GM19239 (cell line): Measurements from ENCODE around the gene SEPSECS.

Source experiments
- DNase-seq: peaks from one replicate; pipeline ENCODE4 v3.0.0; 2011; ENCODE audit warnings: low spot score; ENCODE audit not compliant: insufficient read length
- FAIRE-seq: peaks from 2 replicates; lab custom pipeline; 2011; peaks lifted over from hg19 to GRCh38; lab: Jason Lieb, UNC

SEPSECS gene

DNA sequence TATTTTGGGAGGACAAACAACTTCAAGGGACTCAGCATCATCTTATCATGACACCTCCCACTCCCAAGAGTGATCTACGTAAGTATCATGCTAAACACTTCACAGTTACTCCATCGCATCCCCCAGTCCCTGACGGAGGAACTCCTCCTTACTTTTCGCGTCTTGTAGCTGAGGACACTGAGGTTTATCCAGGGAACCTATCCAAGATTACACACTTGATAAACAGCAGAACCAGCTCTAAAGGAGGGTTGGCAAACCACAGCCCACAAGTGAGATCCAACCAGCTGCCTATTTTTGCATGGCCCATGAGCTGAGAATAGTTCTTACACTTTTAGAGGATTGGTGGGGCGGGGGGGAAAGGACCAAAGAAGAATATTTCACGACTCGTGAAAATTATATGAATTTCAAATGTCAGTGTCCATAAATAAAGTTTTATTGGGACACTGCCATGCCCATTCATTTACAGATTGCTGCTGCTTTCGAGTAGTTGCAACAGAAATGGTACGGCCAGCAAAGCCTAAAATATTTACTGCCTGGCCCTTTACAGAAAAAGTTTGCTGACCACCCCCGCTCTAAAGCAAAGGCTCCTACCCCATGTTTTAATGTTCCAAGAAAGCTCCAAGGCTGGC is 47.8 kb downstream of the SEPSECS start:
- FAIRE-seq, result no peak
- no peak for DNase-seq

DNA sequence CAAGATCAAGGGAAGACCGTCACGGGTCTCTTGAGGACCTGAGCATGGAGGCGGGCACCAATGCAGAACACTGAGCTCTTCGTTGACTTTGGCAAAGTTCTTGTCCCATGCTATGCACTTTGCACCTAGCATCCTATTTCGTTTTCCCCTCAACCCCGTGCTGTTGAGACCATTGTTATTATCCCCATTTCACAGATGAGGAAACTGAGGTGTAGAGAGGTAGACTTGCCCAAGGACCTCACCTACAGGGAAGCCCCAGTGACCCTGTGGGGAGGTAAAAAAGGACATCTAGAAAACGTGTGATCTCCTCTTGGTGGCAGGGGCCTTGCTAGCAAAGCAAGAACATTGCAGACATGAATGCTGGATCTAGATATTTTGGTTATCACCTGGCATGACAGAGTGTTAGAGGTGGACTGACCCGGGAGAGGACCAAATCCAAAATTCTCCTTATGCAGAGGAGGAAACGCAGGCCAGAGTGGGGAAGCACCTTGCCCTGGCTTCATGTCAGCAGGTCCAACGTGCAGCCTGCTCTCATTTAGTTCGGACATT is 48.5 kb downstream of the SEPSECS start:
- DNase-seq, result no peak
- FAIRE-seq, result no peak

DNA sequence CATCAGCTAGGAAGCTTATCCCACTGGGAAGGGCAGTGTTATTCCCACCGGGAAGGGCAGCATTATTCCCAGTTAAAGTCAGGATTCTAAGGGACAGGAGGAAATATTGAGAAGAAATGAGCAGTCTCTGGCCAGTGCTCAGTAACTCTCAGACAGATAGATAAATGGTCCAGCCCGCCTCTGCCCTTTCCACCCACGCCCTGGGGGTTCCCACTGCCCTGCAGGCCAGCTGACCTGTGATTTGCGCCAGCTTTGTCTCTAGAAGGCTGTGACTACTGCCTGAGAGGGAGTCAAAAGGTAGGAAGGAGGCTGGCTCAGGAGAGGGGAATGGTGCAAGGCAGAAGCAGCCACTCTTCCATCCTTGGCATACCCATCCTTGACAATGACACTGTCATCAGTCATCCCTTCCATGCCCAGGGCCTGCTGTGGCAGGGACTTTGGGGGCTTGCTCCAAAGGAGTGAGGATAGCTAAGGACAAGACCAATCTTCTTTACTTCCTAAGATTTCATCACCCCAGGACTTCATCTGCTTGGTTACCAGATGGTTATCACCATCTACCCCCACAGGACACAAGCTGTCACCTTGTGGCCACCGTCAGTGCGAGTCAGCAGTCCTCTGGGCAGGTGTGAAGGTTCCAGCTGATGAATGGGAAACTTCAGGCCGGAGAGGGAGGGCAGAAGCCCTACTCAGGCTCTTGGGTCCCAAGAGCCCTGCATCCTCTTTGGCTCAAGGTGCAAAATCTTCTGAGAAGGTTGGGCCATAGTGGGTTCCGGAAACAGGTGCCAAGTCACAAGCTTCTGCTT is 49.5 kb downstream of the SEPSECS start:
- no peak for FAIRE-seq
- DNase-seq, result no peak

- FAIRE-seq, result no peak
Observed at GRCh38 chr4:25109511-25109910, 50.7 kb downstream of the SEPSECS start.

DNA sequence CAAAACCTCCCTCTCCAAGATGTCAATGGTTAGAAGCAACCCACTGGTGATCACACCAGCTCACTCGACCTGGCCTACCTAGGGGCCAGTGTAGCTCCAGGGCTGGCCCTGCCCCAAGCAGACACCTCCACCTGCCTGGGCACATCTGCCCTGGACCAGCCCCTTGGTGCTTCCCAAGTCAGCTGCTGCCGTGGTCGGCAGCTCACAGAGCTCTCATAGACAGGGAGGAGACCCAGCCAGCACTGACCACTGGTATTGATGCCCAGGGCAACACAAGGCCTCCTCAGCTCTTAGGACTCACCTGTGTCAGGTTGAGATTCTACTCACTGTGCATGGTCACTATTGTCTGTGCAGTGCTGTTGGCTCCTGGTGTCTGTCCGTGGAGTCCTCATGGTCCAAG is 51.7 kb downstream of the SEPSECS start:
- no peak for FAIRE-seq
- no peak for DNase-seq

More at GRCh38 chr4:25109511-25109910, 50.7 kb downstream of the SEPSECS start:
- no peak for DNase-seq

DNA sequence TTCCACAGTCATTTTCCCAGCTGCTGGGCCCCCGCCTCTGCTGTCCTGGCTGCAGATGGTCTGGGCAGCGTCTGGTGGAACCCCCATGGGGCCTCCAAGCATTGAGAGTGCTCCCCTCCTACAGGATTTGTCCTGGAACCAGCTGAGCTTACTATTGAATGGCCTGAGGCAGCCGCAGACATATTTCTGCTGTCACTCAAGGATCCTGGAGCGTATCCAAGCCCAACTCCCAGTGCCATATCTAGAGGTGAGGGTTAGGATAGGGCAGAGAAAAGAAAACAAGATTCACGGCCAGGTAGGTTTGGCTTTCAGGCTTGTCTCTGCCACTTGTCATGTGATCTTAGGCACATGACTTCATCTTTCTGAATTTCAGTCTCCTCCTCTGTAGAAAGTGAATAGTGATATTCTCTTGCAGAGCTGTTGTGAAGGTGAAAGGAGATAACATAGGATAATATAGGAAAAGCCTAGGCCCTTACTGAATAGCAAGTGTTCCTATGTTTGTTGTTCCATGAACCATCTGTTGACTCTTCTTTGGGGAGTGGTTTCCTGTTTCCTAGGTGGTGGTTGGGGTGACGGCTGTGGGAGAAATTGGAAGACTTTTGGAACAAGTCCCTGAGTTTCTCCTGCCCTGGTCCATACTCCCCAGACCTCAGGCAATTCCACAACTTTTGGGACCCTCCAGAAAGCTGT is 52.3 kb downstream of the SEPSECS start:
- no peak for FAIRE-seq
- DNase-seq, result no peak

DNA sequence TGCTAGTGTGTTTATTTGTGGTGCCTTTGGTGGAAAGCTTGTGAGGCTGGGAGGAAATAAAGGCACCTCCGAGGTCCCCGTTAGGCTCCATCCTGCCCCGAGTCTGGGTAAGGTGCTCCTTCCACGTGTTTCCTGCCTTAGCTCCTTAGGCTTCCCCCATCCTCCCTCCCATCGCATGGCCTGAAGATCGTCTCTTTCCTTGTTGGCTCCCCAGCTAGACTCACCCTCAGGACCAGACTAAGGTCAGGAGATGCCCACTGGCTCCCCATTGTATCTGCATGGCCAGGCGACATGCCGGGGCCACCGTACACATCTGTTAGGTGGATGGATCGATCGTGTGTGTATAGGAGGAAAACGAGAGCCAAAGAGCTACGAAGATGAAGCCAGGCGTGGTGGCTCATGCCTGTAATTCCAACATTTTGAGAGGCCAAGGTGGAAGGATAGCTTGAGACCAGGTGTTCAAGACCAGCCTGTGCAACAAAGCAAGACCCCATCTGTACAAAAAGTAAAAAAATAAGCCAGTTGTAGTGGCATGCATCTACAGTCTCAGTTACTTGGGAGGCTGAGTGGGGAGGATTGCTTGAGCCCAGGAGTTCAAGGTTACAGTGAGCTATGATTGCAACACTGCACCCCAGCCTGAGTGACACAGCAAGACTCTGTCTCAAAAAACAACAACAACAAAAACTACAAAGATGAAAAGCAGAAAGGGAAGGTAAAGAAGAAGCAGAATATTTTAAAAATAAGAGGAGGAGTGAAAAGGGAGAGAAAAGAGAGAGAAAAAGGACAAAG is 53.7 kb downstream of the SEPSECS start:
- DNase-seq, result no peak
- no peak for FAIRE-seq

- DNase-seq (no peak), FAIRE-seq (no peak)
Observed at GRCh38 chr4:25104591-25104990, 55.7 kb downstream of the SEPSECS start.

GRCh38 chr4:25103418-25103817 is 56.8 kb downstream of the SEPSECS start:
- no peak for FAIRE-seq

DNA sequence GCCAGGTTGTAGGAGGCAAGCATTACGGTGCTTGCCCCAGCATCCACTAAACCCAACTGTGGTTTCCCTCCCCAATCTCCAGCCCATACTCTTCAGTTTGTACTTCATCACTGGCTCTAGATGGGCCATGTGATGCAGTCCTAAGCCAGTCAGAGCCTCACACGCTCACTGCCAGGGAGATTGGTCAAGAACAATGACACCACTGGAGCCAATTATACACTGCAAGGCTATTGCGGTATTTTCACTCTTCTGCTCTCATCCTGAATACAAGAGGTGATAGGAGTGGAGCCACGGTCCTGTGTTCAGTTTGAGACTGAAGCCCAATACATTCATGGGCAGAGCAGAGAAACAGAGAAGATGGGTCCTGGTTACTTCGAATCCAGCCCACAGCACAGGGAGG is 58.4 kb downstream of the SEPSECS start:
- no peak for FAIRE-seq

More at GRCh38 chr4:25103418-25103817, 56.8 kb downstream of the SEPSECS start:
- no peak for DNase-seq

GRCh38 chr4:25100710-25101109 is 59.5 kb downstream of the SEPSECS start:
- DNase-seq, result no peak
- FAIRE-seq, result no peak

More for the DNA sequence above, 58.4 kb downstream of the SEPSECS start:
- no peak for DNase-seq

DNA sequence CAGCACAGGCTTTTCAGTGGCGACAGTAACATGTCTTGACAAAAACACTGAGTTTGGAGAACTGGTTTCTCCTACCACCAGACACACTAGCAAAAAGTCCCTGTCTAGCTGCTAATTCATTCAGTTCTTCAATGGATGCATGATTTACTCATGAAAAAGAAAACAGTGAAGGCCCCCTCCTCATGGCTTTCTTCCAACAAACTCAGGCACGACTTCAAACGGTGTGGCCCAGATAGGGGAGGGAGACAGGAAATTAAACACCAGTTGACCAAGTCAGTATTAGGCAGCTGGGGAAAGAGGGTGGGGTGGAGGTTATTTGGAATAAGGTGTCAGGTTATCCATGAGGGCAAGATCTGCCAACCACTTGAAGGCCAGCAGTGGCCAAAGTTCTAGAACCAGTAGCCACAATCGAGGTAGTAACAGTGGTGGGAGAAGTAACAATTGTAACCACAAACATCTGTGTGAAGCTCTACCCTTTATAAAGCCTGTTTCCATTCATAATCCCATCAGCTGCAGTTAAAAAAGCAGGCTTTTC is 60.2 kb downstream of the SEPSECS start:
- DNase-seq (no peak), FAIRE-seq (no peak)

DNA sequence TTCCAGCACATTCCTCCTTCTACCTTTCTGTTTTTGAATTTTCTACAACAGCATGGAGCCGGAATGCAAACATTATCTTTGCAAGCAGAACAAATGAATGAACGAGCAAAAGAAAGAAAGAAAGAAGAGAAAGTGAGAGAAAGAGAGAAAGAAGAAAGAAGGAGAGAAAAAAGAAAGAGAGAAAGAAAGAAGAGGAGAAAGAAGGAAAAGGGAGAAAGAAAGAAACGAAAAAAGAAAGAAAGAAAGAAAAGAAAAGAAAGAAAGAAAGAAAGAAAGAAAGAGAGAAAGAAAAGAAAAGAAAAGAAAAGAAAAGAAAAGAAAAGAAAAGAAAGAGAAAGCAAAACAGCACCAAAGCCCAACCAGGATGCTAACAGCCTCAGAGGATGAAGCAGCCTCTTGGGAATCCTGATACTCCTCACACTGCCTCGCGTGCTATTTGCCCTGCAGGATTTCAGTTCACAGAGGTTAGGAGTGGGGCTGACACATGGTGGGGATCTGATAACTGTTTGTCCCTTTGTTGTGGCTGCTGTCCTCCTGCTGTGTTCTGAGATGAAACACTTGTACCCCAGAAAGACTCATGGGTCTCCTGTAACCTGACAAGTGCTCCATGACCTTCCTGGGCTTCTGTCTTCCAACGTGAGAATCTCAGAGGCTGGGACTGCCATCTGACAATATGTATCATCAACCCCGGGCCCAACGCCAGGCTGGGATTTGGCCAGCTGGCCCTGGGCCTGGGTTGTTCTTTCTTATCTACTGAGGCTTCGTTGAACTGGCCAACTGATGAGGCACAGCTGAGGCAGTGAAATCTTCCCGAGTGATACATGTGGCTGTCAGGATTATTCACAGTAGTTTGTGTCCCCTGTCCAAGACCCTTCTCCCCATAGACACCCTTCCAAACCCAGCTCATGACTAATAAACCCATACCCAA is 61.0 kb downstream of the SEPSECS start:
- FAIRE-seq (no peak), DNase-seq (no peak)

- FAIRE-seq (no peak), DNase-seq (no peak)
Observed at GRCh38 chr4:25096981-25097443, 63.2 kb downstream of the SEPSECS start.

DNA sequence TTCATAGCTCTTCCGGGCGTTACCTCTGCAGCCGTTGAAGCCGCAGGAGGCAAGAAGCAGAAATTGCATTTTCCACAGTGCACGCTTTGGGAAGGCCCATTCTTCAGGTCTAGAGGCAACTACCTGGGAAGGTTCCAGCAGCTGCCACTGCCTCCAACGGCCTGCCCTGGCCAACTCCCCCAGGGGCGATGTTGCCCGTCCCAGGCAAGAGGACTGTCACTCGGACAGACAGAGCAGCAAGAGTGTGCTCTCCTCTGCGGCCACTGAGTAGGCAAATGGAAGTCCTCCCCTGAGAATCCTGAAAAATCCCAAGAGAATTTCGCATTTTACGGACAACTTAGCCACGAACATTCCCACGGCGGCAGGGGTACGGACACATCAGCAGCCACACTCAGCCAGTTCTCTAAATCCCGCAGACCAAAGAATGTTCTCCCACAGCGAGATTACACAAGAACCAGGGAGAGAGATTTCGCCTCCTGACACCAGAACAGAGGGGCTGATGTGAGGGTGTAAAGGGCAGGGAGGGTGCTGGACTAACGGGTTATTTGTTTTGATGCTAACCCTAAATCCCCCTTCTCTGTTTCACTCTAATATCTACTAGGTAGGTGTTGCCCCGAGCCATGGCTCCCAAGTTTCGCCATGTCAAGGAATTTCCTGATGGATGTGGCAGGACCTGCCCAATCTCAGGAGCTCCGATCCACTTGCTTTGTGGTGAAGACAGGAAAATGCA is 63.8 kb downstream of the SEPSECS start:
- no peak for FAIRE-seq
- DNase-seq, result no peak

GRCh38 chr4:25095837-25096236 is 64.4 kb downstream of the SEPSECS start:
- FAIRE-seq (no peak), DNase-seq (no peak)

- FAIRE-seq, result no peak
- no peak for DNase-seq
Observed at GRCh38 chr4:25092139-25092538, 68.1 kb downstream of the SEPSECS start.

- no peak for FAIRE-seq
- no peak for DNase-seq
Observed at GRCh38 chr4:25090516-25090915, 69.7 kb downstream of the SEPSECS start.
